ENCODE results near the gene CIB2. TPM values are rescaled to one million over a fixed set of nuclear protein-coding genes. Genes with fewer than 3 reads are reported as not detected.

The CIB2 gene

GRCh38 chr15:78054966-78055365 lies 76.3 kb downstream of the CIB2 start:
- no CpG with 5 or more reads among the region's 1 CpG for WGBS, 2 donors (ENCODE audit: extremely low coverage in 2 of 2, insufficient read length in 2 of 2, insufficient replicate concordance in 1 of 2)
- Histone ChIP-seq H3K23ac (ENCODE audit: low read depth, low read length, poor library complexity) (no peak overlapping the region), H3K9ac (ENCODE audit: low read depth, low read length, poor library complexity) (no peak overlapping the region), H4K91ac (ENCODE audit: low read depth, low read length, poor library complexity) (no peak overlapping the region), H3K27me3 (ENCODE audit: control insufficient read depth in 3 of 3, insufficient read depth in 3 of 3, low read depth in 1 of 3, low read length in 3 of 3) (no peaks in the 10 kb centered on the region), H3K14ac (ENCODE audit: low read length) (no peak overlapping the region), H3K18ac (ENCODE audit: low read length) (no peak overlapping the region), H3K4me3 (ENCODE audit: low read length in 2 of 2) (no peak overlapping the region), H2BK5ac (ENCODE audit: low read length) (no peak overlapping the region), H3K9me3 (replicated peaks in 1 of 2; ENCODE audit: control insufficient read depth in 2 of 2, insufficient read depth in 1 of 2, low read depth in 1 of 2, low read length in 2 of 2) (no peaks in the 10 kb centered on the region), H3K4me2 (ENCODE audit: insufficient read depth, low read length, poor library complexity, severe bottlenecking) (no peak overlapping the region), H2BK15ac (ENCODE audit: low read length) (no peak overlapping the region), H3K79me1 (ENCODE audit: low read depth, low read length) (no peaks in the 10 kb centered on the region), H2BK120ac (ENCODE audit: low read depth, low read length) (no peak overlapping the region), H3K4ac (ENCODE audit: low read length) (no peak overlapping the region), H2BK12ac (ENCODE audit: low read length) (no peak overlapping the region), H4K8ac (ENCODE audit: low read depth, low read length) (no peak overlapping the region), H3K36me3 (replicated peaks in 1 of 2; ENCODE audit: control insufficient read depth in 2 of 2, insufficient read depth in 2 of 2, low read length in 2 of 2) (peaks cover 2 to 6% of the 10 kb centered on the region in 2 donors), H2AK5ac (ENCODE audit: low read depth, low read length) (no peak overlapping the region), H2AFZ (ENCODE audit: low read length) (no peak overlapping the region), H3K27ac (replicated peaks; ENCODE audit: low read length) (no peak overlapping the region), H3K4me1 (ENCODE audit: control insufficient read depth in 2 of 2, insufficient read depth in 1 of 2, low read depth in 1 of 2, low read length in 2 of 2) (peaks cover 2 to 16% of the 10 kb centered on the region in 2 donors)
- no peak for DNase-seq (ENCODE audit: low spot score)

Small RNA genes within 50 kb of the gene (small RNA-seq; reads per million reads assigned to genes)
- gene RF00092 (ENCODE audit: insufficient read depth): not detected

Measured in neuronal stem cell (in vitro differentiated cells).